HL-60 (cell line): ENCODE data around the gene INPP5J.
"Not testable (repeated sequence)": the region's sequence is repeated elsewhere in the genome, so short reads cannot be mapped to it uniquely, and the experiment has no call there.

Source experiments
- DNase-seq, 2 experiments: peaks; one replicate each; pipeline ENCODE4 v3.0.0-alpha.2; 2010 to 2020; ENCODE audit warnings: low read depth in 1 of 2, low spot score in 1 of 2
- H3K27ac ChIP-seq: fragments of 250-450 bp; sonication (Bioruptor Pico); replicated peaks from 2 replicates; pipeline ENCODE4 v1.5.1; 2020; ENCODE audit warnings: mild to moderate bottlenecking, moderate library complexity
- H3K27me3 ChIP-seq: fragments of 250-450 bp; sonication (Bioruptor Pico); 2 replicates; pipeline ENCODE4 v1.5.1; 2021; ENCODE audit warnings: mild to moderate bottlenecking, moderate library complexity; ENCODE audit not compliant: insufficient read depth, poor library complexity, severe bottlenecking
- H3K4me3 ChIP-seq: replicated peaks from 2 replicates; pipeline ENCODE4 v1.5.1; 2011; ENCODE audit warnings: mild to moderate bottlenecking, control low read depth, low read length; ENCODE audit not compliant: insufficient read depth
- CTCF ChIP-seq: IDR thresholded peaks from one replicate; pipeline ENCODE4 v1.5.1; 2011; ENCODE audit warnings: low read length, control low read depth, inconsistent platforms; ENCODE audit not compliant: insufficient read depth
- GABPA ChIP-seq: IDR thresholded peaks from 2 replicates; pipeline ENCODE4 v1.6.1; 2012; ENCODE audit warnings: low read depth
- POLR2AphosphoS5 ChIP-seq: IDR thresholded peaks from 2 replicates; pipeline ENCODE4 v1.6.1; 2012; ENCODE audit warnings: low read depth
- REST ChIP-seq: IDR thresholded peaks from 2 replicates; pipeline ENCODE4 v1.6.1; 2012; ENCODE audit warnings: low read depth; ENCODE audit not compliant: insufficient replicate concordance
- SPI1 ChIP-seq: IDR thresholded peaks from 2 replicates; pipeline ENCODE4 v1.6.1; 2012; ENCODE audit warnings: low read depth, mild to moderate bottlenecking, borderline replicate concordance
- long read RNA-seq: library from polyadenylated mRNA; unstranded; transcript quantifications from one replicate; pipeline ENCODE4 v2.0.0, GENCODE V29; 2020

Gene INPP5J
- long read RNA-seq = 0 reads

GRCh38 chr22:31122532-31123291, at the start of gene INPP5J:
INPP5J (plus strand) TSS chr22:31122966; CDS start chr22:31123015, 49 bp downstream.
- Histone ChIP-seq H3K27ac (no peak within 1 kb of the TSS), H3K27me3 (no peaks in the 10 kb centered on the region), H3K4me3 (no peak within 1 kb of the TSS)
- TF ChIP-seq SPI1 = no peak
- TF ChIP-seq REST = no peak
- TF ChIP-seq POLR2AphosphoS5 = no peak
- TF ChIP-seq GABPA = no peak
- no peak for TF ChIP-seq CTCF
- no peak for DNase-seq

- H3K27ac ChIP-seq, H3K27me3 ChIP-seq, DNase-seq, H3K4me3 ChIP-seq: not testable (repeated sequence)
These were observed 49.6 kb upstream of the INPP5J start for GRCh38 chr22:31073125-31073524.

- not testable (repeated sequence) for DNase-seq, H3K27ac ChIP-seq, H3K27me3 ChIP-seq, H3K4me3 ChIP-seq
These were observed 49.1 kb upstream of the INPP5J start for GRCh38 chr22:31073545-31074145.

GRCh38 chr22:31075961-31076360, 46.8 kb upstream of the INPP5J start:
- H3K27me3 ChIP-seq = no peaks in the 10 kb centered on the region
- H3K27ac ChIP-seq = no peak overlapping the region
- no peak for DNase-seq
- TF ChIP-seq POLR2AphosphoS5 (no peak), CTCF (no peak), SPI1 (no peak), REST (no peak), GABPA (no peak)
- H3K4me3 ChIP-seq = no peak overlapping the region

- DNase-seq = no peak
- Histone ChIP-seq H3K4me3 (no peak overlapping the region), H3K27me3 (no peaks in the 10 kb centered on the region), H3K27ac (no peak overlapping the region)
- no peak for TF ChIP-seq POLR2AphosphoS5
- no peak for TF ChIP-seq GABPA
- no peak for TF ChIP-seq CTCF
- TF ChIP-seq SPI1 = no peak
- no peak for TF ChIP-seq REST
These were observed 45.1 kb upstream of the INPP5J start for GRCh38 chr22:31077681-31078080.

- H3K27me3 ChIP-seq, DNase-seq, H3K4me3 ChIP-seq, H3K27ac ChIP-seq: not testable (repeated sequence)
These were observed 44.4 kb upstream of the INPP5J start for GRCh38 chr22:31078389-31078788.
